Measurements from ENCODE around the gene SMIM23. TPM values are rescaled to one million over a fixed set of nuclear protein-coding genes. Genes with fewer than 3 reads are reported as not detected.

SMIM23 gene
- total RNA-seq, result not detected in 2 replicates

DNA sequence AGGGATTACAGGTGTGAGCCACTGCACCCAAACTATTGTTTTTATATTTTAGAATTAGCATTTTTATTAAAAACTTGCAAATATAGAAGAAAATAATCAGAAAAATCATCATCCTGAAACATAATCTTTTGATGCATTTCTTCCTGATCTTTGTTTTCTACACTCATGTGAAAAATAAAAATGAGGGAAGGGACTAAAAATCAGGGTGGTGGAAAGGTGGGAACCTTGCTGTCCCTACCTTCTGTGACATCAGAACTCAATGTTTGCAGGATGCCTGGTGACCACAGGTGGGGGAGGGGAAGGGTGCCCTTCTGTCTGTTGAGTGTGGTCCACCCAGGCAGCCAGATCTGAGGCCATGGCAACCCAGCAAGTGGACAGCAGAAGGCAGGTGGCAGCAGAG is at the start of gene SMIM23:
TSS of gene SMIM23 (plus strand) at position 301 of the 400 bp plus-strand sequence. CDS start at position 356, 55 bp downstream.

Other genes starting within 250 kb of the SMIM23 start
- gene FBXW11, start 220.8 kb downstream of the SMIM23 start, total RNA-seq, result 59.9 and 75.0 TPM in 2 replicates

All from dermis lymphatic vessel endothelial cell (primary cell).